Bronchial epithelial cell (primary cell): Measurements from ENCODE around the gene C4orf50. TPM values are rescaled to one million over a fixed set of nuclear protein-coding genes. Genes with fewer than 3 reads are reported as not detected.
A peak's percentile ranks its signal among the peaks of the same experiment; 100 is the strongest.

Experiments
- DNase-seq: peaks from one replicate; pipeline ENCODE4 v3.0.0-alpha.2; 2010; ENCODE audit warnings: low read depth
- FAIRE-seq: peaks from 2 replicates; lab custom pipeline; 2011; peaks lifted over from hg19 to GRCh38; lab: Jason Lieb, UNC
- H3K27me3 ChIP-seq: 2 replicates; pipeline ENCODE4 v1.5.1; 2011; ENCODE audit warnings: low read length; ENCODE audit not compliant: control insufficient read depth, insufficient read depth
- H3K36me3 ChIP-seq: 2 replicates; pipeline ENCODE4 v1.5.1; 2011; ENCODE audit warnings: low read length; ENCODE audit not compliant: control insufficient read depth, insufficient read depth
- H3K4me3 ChIP-seq: 2 replicates; pipeline ENCODE4 v1.5.1; 2011; ENCODE audit warnings: mild to moderate bottlenecking, low read depth, low read length, control low read depth
- total RNA-seq: library from RNA; depleted of rRNA; stranded (reverse); fragments of >200 nt; gene quantifications from 2 replicates; pipeline ENCODE4 v1.2.1, GENCODE V29; 2014
- TF ChIP-seq, protein P1 (sequence below): IDR thresholded peaks from 2 replicates; pipeline ENCODE4 v1.5.1; 2011; ENCODE audit warnings: mild to moderate bottlenecking, moderate library complexity, low read length, control low read depth, inconsistent platforms; ENCODE audit not compliant: insufficient read depth, severe bottlenecking

The C4orf50 gene
- total RNA-seq, 1 donor from 2014 or later: not detected

DNA sequence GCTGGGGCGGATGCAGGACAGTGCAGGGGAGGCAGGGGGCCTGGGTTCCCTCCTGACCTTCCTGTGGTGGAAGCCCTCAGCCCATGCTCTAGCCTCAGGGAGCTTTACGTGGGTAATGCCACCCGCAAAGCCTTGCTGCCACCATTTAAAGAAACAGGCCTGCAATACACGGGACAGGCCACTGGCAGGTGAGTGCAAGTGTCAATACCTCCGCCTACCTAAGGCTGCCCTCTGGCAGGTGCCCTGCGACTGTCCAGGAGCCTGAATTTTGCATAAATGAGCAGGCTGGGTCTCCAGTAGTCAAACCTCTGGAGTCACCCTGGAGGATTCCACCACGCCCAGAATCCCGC, 131.2 kb downstream of the C4orf50 start:
- H3K4me3 ChIP-seq: no peak overlapping the region
- FAIRE-seq: no peak
- TF ChIP-seq, protein P1, sequence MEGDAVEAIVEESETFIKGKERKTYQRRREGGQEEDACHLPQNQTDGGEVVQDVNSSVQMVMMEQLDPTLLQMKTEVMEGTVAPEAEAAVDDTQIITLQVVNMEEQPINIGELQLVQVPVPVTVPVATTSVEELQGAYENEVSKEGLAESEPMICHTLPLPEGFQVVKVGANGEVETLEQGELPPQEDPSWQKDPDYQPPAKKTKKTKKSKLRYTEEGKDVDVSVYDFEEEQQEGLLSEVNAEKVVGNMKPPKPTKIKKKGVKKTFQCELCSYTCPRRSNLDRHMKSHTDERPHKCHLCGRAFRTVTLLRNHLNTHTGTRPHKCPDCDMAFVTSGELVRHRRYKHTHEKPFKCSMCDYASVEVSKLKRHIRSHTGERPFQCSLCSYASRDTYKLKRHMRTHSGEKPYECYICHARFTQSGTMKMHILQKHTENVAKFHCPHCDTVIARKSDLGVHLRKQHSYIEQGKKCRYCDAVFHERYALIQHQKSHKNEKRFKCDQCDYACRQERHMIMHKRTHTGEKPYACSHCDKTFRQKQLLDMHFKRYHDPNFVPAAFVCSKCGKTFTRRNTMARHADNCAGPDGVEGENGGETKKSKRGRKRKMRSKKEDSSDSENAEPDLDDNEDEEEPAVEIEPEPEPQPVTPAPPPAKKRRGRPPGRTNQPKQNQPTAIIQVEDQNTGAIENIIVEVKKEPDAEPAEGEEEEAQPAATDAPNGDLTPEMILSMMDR: no peak
- H3K27me3 ChIP-seq: peaks cover 31% of the 10 kb centered on the region
- H3K36me3 ChIP-seq: no peaks in the 10 kb centered on the region
- no peak for DNase-seq

DNA sequence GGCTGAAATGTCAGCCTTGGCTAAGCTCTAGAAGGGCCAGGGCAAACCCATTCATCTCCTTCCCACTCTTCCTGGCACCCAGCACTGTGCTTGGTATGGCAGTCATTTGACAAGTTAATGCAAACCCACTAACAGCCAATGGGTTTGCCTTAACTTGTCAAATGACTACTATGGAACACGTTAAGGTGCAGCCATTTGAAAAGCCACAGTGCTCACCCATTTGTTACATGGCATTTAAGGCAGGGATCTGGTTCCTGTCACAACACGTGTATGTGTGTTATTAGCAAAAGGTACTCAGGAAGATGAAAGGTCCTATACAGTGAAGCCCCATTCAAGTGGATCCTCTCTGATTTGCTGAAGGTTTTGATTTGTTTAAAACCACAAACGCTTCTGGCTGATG, 132.5 kb downstream of the C4orf50 start:
- no peak overlapping the region for H3K4me3 ChIP-seq
- H3K36me3 ChIP-seq: no peaks in the 10 kb centered on the region
- FAIRE-seq (no peak), DNase-seq (peak; percentile 21)
- peaks cover 19% of the 10 kb centered on the region for H3K27me3 ChIP-seq
- TF ChIP-seq, protein P1: no peak

DNA sequence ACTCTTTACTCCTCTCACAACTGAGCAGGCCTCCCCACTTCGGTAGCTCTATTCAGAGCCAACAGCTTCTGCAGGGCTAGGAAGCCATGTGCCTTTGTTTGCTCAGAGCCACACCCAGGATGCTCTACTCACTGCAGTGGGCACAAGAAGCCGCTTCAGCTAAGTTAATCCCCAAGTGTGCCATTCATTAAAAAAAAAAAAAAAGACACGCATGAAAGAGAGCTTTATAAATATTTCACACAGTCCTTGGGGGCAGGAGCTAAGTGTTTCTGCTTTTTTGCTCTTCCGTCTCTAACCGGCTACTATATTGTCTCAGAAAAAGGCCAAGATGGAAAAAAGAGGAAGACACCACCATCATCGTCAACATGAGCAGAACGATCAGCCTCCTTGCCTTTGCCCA, 133.4 kb downstream of the C4orf50 start:
- no peak for FAIRE-seq
- no peak overlapping the region for H3K4me3 ChIP-seq
- peaks cover 9% of the 10 kb centered on the region for H3K27me3 ChIP-seq
- DNase-seq: no peak
- no peaks in the 10 kb centered on the region for H3K36me3 ChIP-seq
- TF ChIP-seq, protein P1: no peak

DNA sequence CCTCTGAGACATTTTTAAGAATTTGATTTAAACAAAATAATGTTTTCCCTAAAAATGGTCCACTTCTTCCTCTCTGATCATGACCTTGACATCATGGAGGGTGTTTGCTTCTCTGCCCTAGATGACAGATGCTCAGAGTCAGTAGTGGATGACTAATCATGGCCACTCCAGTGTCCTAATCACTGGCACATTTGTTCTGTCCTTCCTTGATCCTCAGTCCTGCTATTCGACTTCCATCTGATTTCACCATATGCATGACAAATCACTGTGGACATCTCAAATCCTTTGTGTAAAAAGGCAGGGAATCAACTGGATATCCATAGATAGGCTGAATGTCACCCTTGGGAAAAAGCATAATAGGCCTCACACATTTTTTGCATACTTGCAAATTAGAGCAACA, 134.3 kb downstream of the C4orf50 start:
- peaks cover 5% of the 10 kb centered on the region for H3K27me3 ChIP-seq
- H3K36me3 ChIP-seq: no peaks in the 10 kb centered on the region
- DNase-seq: no peak
- FAIRE-seq: no peak
- H3K4me3 ChIP-seq: no peak overlapping the region
- TF ChIP-seq, protein P1: no peak

DNA sequence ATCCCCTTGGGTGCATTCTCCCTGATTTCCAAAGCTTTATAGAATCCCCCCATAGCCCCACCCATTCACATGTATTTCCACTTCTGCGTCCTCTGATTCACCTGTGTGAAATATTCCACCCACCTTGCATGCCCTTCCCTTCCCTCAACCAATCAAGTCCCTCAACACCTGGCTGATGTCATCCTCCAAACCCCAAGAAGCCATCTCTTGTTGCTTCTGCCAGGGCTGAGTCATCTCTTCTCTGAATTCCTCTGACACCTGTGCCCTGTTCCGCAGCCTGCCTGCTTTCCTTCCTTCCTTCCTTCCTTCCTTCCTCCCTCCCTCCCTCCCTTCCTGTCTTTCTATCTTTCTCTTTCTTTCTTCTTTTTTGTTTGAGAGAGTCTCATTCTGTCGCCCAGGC, 135.3 kb downstream of the C4orf50 start:
- TF ChIP-seq, protein P1: no peak
- H3K4me3 ChIP-seq: no peak overlapping the region
- peaks cover 3% of the 10 kb centered on the region for H3K27me3 ChIP-seq
- H3K36me3 ChIP-seq: no peaks in the 10 kb centered on the region
- FAIRE-seq (no peak), DNase-seq (peak; percentile 5)

DNA sequence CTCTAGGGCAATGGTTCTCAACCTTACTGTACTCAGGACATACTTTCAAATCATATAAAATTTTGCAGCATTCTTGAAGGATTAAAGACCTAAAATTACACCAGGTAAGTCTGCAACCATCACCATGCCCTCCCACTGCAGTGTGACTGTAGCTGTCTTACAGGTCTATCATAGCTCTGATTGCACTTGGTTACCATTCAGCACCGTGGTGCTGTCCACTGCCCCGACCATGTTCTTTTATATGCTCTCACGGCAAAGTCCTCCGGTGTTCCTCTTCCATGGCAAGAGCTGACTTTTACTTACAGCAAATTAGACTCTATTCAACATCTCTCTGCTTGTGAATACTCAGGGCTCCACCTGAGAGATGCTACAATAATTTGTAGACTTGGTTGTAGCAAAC, 136.9 kb downstream of the C4orf50 start:
- DNase-seq: no peak
- FAIRE-seq: no peak
- TF ChIP-seq, protein P1: no peak
- Histone ChIP-seq H3K36me3 (no peaks in the 10 kb centered on the region), H3K4me3 (no peak overlapping the region), H3K27me3 (no peaks in the 10 kb centered on the region)
